NT2/D1 (cell line): ENCODE measurements around the gene MCF2L.

Experiments
- DNase-seq: peaks from one replicate; pipeline ENCODE4 v3.0.0-alpha.2; 2011; ENCODE audit warnings: low read depth, low spot score
- H3K27me3 ChIP-seq: 2 replicates; pipeline ENCODE4 v1.6.0; 2011; ENCODE audit warnings: mild to moderate bottlenecking; ENCODE audit not compliant: insufficient read length, insufficient read depth
- H3K36me3 ChIP-seq: 2 replicates; pipeline ENCODE4 v1.6.1; 2011; ENCODE audit warnings: mild to moderate bottlenecking, low read length, mixed read lengths; ENCODE audit not compliant: insufficient read depth, insufficient read length
- H3K4me1 ChIP-seq: 2 replicates; pipeline ENCODE4 v1.5.1; 2011; ENCODE audit not compliant: insufficient read depth, insufficient read length
- H3K4me3 ChIP-seq: 2 replicates; pipeline ENCODE4 v1.5.1; 2011; ENCODE audit warnings: low read depth; ENCODE audit not compliant: insufficient read length
- H3K9ac ChIP-seq: 2 replicates; pipeline ENCODE4 v1.6.0; 2011; ENCODE audit warnings: low read depth; ENCODE audit not compliant: insufficient read length
- H3K9me3 ChIP-seq: 2 replicates; pipeline ENCODE4 v1.5.1; 2011; ENCODE audit warnings: mild to moderate bottlenecking, low read length; ENCODE audit not compliant: insufficient read depth
- SUZ12 ChIP-seq: IDR thresholded peaks from 2 replicates; pipeline ENCODE4 v1.6.1; 2011; ENCODE audit not compliant: insufficient read length, insufficient read depth; ENCODE audit errors: extremely low read depth
- YY1 ChIP-seq: IDR thresholded peaks from 2 replicates; pipeline ENCODE4 v1.6.1; 2011; ENCODE audit not compliant: insufficient read length, insufficient read depth
- ZNF274 ChIP-seq: IDR thresholded peaks from 2 replicates; pipeline ENCODE4 v1.6.1; 2011; ENCODE audit warnings: mild to moderate bottlenecking, low read depth, low read length

MCF2L gene

DNA sequence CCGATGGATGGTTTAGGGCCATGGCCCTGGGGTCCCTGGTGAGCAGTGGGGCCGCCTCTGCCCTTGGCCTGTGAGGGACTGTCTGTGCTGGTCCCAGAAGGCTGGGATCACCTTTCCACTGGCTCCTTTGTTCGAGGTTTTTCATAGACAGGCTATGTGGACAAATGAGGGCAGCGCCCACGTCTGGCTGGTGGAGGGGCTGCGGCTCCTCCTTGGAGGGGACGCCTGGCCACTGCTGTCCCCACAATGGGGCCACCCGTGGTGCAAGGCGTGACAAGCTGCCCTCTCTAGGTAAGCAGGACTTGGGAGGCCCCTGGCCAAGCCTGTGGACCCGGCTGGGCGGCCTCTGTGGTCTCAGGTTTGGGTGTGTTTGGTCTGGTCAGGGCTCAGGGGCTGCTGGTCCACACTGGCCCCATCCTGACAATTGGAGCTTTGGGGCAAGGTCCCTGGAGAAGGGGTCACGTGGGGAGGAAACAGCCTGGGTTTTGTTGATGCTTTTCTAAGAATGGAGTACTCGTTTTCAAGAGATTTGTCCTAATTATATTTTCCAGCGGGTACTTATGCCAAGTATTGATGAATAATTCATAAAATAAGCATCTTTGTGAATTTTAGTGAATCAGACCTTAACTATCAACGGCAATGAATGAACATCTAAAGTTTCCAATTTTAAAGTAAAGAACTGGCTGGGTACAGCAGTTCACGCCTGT lies 33.3 kb downstream of the MCF2L start:
- Histone ChIP-seq H3K36me3 (no peaks in the 10 kb centered on the region), H3K9me3 (no peaks in the 10 kb centered on the region), H3K9ac (no peak overlapping the region), H3K4me3 (peak overlapping the region; percentile 36), H3K27me3 (peaks cover 13% of the 10 kb centered on the region), H3K4me1 (peaks cover 10% of the 10 kb centered on the region)
- TF ChIP-seq ZNF274 (no peak), SUZ12 (no peak), YY1 (no peak)
- no peak for DNase-seq

DNA sequence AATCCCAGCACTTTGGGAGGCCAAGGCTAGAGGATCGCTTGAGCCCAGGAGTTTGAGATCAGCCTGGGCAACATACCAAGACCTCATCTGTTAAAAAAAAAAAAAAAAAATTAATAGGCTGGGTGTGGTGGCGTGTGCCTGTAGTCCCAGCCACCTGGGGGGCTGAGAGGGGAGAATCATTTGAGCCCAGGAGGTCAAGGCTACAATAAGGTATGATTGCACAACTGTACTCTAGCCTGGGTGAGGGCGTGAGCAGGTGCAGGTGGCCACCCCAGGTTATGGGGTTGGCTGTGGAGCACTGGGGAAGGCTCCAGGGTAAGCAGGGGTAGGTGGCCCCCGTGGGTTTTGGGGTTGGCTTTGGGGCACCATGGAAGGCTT lies 33.9 kb downstream of the MCF2L start:
- H3K4me3 ChIP-seq = no peak overlapping the region
- H3K9me3 ChIP-seq = no peaks in the 10 kb centered on the region

DNA sequence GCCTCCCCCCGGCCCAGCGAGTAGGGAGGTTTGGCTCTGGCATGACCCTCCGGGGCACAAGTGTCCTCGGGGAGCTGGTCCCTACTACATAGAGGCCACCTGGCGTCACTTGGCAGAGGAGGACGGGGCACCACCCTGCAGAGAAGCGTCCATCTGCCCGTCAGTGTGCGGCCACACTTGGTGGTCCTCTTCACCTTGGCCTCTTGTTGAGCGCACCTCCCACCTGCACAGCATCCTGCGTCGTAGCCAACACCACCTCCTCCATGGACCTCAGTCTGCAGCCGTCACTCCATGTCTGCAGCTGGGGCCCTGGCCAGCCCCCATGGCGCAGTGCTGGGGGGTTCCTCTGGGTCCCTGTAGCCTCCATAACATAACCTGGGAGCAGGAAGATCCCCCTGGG lies 35.1 kb downstream of the MCF2L start:
- Histone ChIP-seq H3K4me1 (peaks cover 10% of the 10 kb centered on the region), H3K36me3 (no peaks in the 10 kb centered on the region), H3K9me3 (no peaks in the 10 kb centered on the region), H3K27me3 (peaks cover 13% of the 10 kb centered on the region), H3K9ac (no peak overlapping the region), H3K4me3 (no peak overlapping the region)
- TF ChIP-seq SUZ12 = no peak
- TF ChIP-seq ZNF274 = no peak
- TF ChIP-seq YY1 = no peak
- no peak for DNase-seq

More for the DNA sequence above, 33.9 kb downstream of the MCF2L start:
- peaks cover 13% of the 10 kb centered on the region for H3K27me3 ChIP-seq
- peaks cover 10% of the 10 kb centered on the region for H3K4me1 ChIP-seq
- no peak for TF ChIP-seq SUZ12
- no peak for TF ChIP-seq YY1
- TF ChIP-seq ZNF274 = no peak
- H3K36me3 ChIP-seq = no peaks in the 10 kb centered on the region
- H3K9ac ChIP-seq = no peak overlapping the region
- DNase-seq = no peak

DNA sequence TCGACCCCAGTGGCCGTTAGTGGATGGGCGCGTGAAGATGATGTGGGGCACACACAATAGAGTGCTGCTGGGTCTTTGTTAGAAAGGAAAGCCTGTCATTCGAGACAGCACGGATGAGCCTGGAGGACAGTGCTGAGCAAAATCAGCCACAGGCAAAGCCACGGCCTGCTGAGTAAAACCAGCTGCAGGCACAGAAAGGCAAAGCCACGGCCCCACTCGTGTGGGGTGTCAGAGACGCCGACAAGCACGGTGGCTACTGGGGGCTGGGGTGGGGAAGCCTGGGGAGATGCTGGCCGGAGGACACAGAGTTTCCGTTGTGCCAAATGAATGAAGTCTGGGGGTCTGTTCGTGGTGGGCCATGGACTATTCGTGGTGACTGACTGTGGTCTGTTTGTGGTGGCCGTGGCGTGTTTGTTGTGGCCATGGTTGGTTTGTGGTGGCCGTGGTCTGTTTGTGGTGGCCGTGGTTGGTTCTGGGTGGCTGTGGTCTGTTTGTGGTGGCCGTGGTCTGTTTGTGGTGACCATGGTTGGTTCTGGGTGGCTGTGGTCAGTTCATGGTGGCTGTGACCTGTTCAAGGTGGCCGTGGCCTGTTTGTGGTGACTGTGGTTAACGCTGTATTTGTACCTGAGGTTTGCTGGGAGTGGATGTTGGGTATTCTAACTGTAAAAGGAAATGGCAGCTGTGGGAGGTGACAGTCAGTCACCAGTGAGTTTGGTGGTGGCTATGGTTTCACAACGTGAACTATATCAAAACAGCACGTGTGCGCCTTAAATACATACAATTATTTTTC lies 36.3 kb downstream of the MCF2L start:
- H3K9ac ChIP-seq = no peak overlapping the region
- DNase-seq = no peak
- H3K9me3 ChIP-seq = no peaks in the 10 kb centered on the region
- no peak overlapping the region for H3K4me3 ChIP-seq
- H3K36me3 ChIP-seq = no peaks in the 10 kb centered on the region
- peaks cover 10% of the 10 kb centered on the region for H3K4me1 ChIP-seq
- peaks cover 8% of the 10 kb centered on the region for H3K27me3 ChIP-seq
- TF ChIP-seq YY1 (no peak), ZNF274 (no peak), SUZ12 (no peak)

DNA sequence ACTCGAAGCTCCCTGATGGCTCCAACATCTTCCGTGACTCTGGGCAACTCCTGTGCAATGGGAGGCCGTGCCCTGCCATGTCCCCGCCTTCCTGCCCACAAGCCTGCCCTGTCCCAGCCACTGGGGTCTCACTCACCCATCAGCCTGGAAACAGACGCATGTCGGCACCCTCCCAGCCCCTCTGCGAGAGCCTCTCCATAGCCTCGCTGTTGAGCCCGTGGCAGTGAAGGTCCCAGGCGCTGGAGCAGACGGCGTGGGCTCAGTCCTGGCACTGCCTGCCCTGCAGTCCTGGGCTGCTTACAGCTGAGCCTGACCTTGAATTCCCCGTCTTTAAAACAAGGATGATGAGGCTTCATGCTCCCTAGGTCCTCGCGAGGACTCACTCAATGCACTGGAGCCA lies 37.0 kb downstream of the MCF2L start:
- Histone ChIP-seq H3K9me3 (no peaks in the 10 kb centered on the region), H3K4me3 (no peak overlapping the region), H3K27me3 (peaks cover under 1% of the 10 kb centered on the region), H3K4me1 (peaks cover 6% of the 10 kb centered on the region), H3K36me3 (no peaks in the 10 kb centered on the region), H3K9ac (no peak overlapping the region)
- TF ChIP-seq SUZ12 (no peak), YY1 (no peak)
- DNase-seq = no peak

DNA sequence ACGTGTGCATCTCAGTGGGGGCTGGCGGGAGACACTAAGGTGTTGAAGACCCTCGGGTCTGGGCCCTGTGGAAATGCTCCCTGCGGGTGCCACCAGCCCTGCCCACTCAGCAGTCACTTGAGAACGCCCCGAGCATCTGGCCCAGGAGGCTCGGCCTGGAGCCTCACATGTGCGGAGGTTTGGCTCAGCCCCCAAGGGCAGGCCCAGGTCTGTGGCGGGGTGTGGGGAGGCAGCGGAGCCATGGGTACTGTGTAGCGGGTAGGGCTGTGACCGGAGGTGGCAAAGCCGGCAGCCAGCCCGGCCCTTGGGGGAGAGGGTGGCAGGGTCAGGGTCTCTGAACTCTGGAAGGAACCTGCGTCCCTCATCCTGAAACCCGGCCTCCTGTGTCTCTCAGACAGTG lies 37.6 kb downstream of the MCF2L start:
- no peaks in the 10 kb centered on the region for H3K36me3 ChIP-seq
- DNase-seq = no peak
- no peak overlapping the region for H3K4me3 ChIP-seq
- H3K9me3 ChIP-seq = no peaks in the 10 kb centered on the region
- H3K9ac ChIP-seq = no peak overlapping the region
- no peaks in the 10 kb centered on the region for H3K27me3 ChIP-seq
- peaks cover 3% of the 10 kb centered on the region for H3K4me1 ChIP-seq
- TF ChIP-seq ZNF274 (no peak), YY1 (no peak), SUZ12 (no peak)

DNA sequence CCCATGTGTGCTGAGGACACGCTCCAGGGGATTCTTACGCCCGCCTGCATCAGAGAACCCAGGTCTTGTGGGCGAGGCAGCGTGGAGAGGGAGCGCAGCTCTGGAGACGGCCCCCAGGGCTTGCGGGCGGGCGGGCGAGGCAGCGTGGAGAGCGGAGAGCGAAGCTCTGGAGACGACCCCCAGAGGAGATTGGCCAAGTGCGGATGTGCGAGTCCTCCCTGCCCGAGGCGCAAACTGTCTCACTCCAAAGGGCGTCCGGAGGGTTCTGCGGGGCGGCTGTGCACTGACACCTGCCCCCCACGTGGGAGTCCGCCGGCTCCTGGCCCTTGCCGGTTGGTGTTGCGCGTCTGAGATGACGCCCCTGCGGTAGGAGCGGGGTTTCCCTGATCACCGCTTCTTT lies 39.8 kb downstream of the MCF2L start:
- Histone ChIP-seq H3K36me3 (no peaks in the 10 kb centered on the region), H3K4me1 (no peaks in the 10 kb centered on the region), H3K9me3 (no peaks in the 10 kb centered on the region), H3K4me3 (no peak overlapping the region), H3K27me3 (no peaks in the 10 kb centered on the region), H3K9ac (no peak overlapping the region)
- no peak for DNase-seq
- TF ChIP-seq ZNF274 (no peak), SUZ12 (no peak), YY1 (no peak)
